Suprapubic skin (tissue), 4 donors: ENCODE measurements around the gene FAM3B.

ENCODE experiments used
- CTCF ChIP-seq, 2 donors: fragments of 200-600 bp in 1 of 2; fragments of 450-650 bp in 1 of 2; sonication (generic) in 1 of 2; IDR thresholded peaks; one replicate each; pipeline ENCODE4 v1.5.1; 2016 to 2019; ENCODE audit warnings: antibody characterized with exemption in 2 of 2, mild to moderate bottlenecking in 1 of 2, moderate library complexity in 1 of 2
- EP300 ChIP-seq: sonication (generic); formaldehyde crosslinking; IDR thresholded peaks from one replicate; pipeline ENCODE4 v1.6.1; 2017; ENCODE audit warnings: antibody characterized with exemption
- POLR2A ChIP-seq, 2 donors: fragments of 450-650 bp; IDR thresholded peaks; one replicate each; pipeline ENCODE4 v1.6.1; 2017; ENCODE audit warnings: antibody characterized with exemption in 2 of 2, mild to moderate bottlenecking in 2 of 2, moderate library complexity in 2 of 2
- POLR2AphosphoS5 ChIP-seq, 3 donors: sonication (generic); formaldehyde crosslinking; IDR thresholded peaks; one replicate each; pipeline ENCODE4 v1.6.1; 2017; ENCODE audit warnings: antibody characterized with exemption in 3 of 3

DNA sequence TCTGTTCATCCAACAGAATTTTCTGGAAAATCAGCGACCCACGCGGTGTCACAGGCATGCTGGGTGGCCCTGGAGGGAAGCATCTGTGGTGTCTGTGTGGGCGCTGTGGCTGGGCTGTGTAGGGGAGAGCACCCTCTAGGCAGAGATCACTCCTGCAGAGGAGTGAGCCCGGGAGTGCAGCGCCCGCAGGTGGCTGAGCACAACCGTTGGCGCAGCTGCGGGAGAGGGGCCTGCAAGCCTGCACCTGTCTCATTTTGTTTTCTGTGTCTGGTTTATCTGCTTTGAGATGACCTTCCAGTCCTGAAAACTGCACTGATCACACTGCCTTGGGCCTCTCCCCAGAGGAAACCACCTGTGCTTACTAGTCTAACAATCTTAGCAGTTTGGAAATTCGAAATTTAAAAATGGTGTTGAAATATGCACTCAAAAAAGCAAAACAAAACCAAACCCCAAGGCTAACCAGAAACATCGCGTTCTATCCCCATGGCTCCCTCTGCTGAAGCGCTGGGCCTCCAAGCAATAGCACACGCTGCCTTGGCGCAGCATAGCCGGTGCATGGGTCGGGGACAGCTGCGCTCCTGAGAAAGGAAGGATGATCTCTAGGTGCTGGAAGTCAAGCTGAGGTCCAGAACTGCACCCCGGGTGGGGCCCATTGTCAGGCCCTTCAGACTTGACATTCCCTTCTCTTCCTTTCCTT, 4.8 kb downstream of the FAM3B start:
- TF ChIP-seq CTCF (IDR thresholded peaks at IDR 0.05) (no peak), EP300 (no peak), POLR2A (IDR thresholded peaks at IDR 0.05) (no peak), POLR2AphosphoS5 (IDR thresholded peaks at IDR 0.05) (no peak)
